Parathyroid adenoma (tissue), 2 donors: Measurements from ENCODE around the gene MESP2.

Experiments
- H2AFZ ChIP-seq: fragments of 300-600 bp; sonication (generic); one replicate; pipeline ENCODE4 v1.7.0; 2017; ENCODE audit warnings: antibody characterized with exemption, mild to moderate bottlenecking
- H3K27ac ChIP-seq: fragments of 300-600 bp; sonication (generic); one replicate; pipeline ENCODE4 v1.7.0; 2017
- H3K27me3 ChIP-seq: fragments of 300-600 bp; sonication (generic); one replicate; pipeline ENCODE4 v1.7.0; 2017; ENCODE audit warnings: low read length; ENCODE audit not compliant: control insufficient read depth, insufficient read depth
- H3K36me3 ChIP-seq: fragments of 300-600 bp; sonication (generic); one replicate; pipeline ENCODE4 v1.7.0; 2017; ENCODE audit warnings: low read length; ENCODE audit not compliant: control insufficient read depth, insufficient read depth
- H3K4me1 ChIP-seq: fragments of 300-600 bp; sonication (generic); one replicate; pipeline ENCODE4 v1.7.0; 2017; ENCODE audit warnings: control low read depth
- H3K4me2 ChIP-seq: fragments of 300-600 bp; sonication (generic); one replicate; pipeline ENCODE4 v1.7.0; 2017; ENCODE audit warnings: low read length
- H3K4me3 ChIP-seq: fragments of 300-600 bp; sonication (generic); one replicate; pipeline ENCODE4 v1.7.0; 2017; ENCODE audit warnings: low read depth, low read length
- H3K79me2 ChIP-seq: fragments of 300-600 bp; sonication (generic); one replicate; pipeline ENCODE4 v1.7.0; 2017; ENCODE audit warnings: control low read depth
- H3K9ac ChIP-seq: fragments of 300-600 bp; sonication (generic); one replicate; pipeline ENCODE4 v1.7.0; 2017; ENCODE audit warnings: mild to moderate bottlenecking
- H3K9me3 ChIP-seq: fragments of 300-600 bp; sonication (generic); one replicate; pipeline ENCODE4 v1.7.0; 2017; ENCODE audit warnings: low read length; ENCODE audit not compliant: control insufficient read depth
- TF ChIP-seq, protein P1 (sequence below): fragments of 300-600 bp; sonication (generic); IDR thresholded peaks from one replicate; pipeline ENCODE4 v1.7.0; 2017; ENCODE audit warnings: antibody characterized with exemption, mild to moderate bottlenecking
- donor health status: primary hyperparathyroidism.

Gene MESP2

DNA sequence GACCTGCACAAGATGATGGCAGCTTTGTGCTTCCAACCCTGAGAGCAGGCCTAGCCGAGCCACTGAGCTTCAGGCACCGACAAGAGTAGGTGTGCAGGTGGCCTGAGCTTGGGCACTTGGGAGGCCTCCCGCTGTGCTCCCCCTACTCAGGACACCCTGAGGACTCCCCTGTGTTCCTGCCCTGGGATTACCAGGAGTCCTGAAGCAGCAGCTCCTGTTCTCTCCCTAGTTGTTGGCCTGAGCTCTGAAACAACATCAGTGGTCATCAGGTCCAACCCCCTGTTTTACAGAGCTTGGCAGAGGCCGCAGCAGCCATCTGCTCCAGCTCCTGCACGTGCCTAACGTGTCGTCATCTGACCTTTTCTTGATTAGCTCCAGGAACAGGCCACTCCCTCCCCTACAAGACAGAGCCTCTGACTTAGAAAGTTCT, 8.0 kb upstream of the MESP2 start:
- H3K4me1 ChIP-seq: no peaks in the 10 kb centered on the region
- no peaks in the 10 kb centered on the region for H3K36me3 ChIP-seq
- no peaks in the 10 kb centered on the region for H3K79me2 ChIP-seq
- no peaks in the 10 kb centered on the region for H3K27me3 ChIP-seq
- H3K4me3 ChIP-seq: no peak overlapping the region
- H3K9ac ChIP-seq: no peak overlapping the region
- no peaks in the 10 kb centered on the region for H3K9me3 ChIP-seq
- H3K27ac ChIP-seq: no peak overlapping the region
- TF ChIP-seq, protein P1, sequence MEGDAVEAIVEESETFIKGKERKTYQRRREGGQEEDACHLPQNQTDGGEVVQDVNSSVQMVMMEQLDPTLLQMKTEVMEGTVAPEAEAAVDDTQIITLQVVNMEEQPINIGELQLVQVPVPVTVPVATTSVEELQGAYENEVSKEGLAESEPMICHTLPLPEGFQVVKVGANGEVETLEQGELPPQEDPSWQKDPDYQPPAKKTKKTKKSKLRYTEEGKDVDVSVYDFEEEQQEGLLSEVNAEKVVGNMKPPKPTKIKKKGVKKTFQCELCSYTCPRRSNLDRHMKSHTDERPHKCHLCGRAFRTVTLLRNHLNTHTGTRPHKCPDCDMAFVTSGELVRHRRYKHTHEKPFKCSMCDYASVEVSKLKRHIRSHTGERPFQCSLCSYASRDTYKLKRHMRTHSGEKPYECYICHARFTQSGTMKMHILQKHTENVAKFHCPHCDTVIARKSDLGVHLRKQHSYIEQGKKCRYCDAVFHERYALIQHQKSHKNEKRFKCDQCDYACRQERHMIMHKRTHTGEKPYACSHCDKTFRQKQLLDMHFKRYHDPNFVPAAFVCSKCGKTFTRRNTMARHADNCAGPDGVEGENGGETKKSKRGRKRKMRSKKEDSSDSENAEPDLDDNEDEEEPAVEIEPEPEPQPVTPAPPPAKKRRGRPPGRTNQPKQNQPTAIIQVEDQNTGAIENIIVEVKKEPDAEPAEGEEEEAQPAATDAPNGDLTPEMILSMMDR: no peak
- no peak overlapping the region for H2AFZ ChIP-seq
- no peak overlapping the region for H3K4me2 ChIP-seq

GRCh38 chr15:89769366-89769765, 6.8 kb upstream of the MESP2 start:
- Histone ChIP-seq H3K36me3 (no peaks in the 10 kb centered on the region), H3K4me1 (no peaks in the 10 kb centered on the region), H3K27ac (no peak overlapping the region), H3K4me2 (no peak overlapping the region), H3K27me3 (no peaks in the 10 kb centered on the region), H3K9me3 (no peaks in the 10 kb centered on the region), H3K4me3 (no peak overlapping the region), H3K9ac (no peak overlapping the region), H3K79me2 (no peaks in the 10 kb centered on the region), H2AFZ (no peak overlapping the region)
- TF ChIP-seq, protein P1: no peak

GRCh38 chr15:89770041-89770440, 6.1 kb upstream of the MESP2 start:
- H3K4me2 ChIP-seq: no peak overlapping the region
- H3K79me2 ChIP-seq: no peaks in the 10 kb centered on the region
- no peak overlapping the region for H3K27ac ChIP-seq
- H3K9me3 ChIP-seq: no peaks in the 10 kb centered on the region
- no peak overlapping the region for H2AFZ ChIP-seq
- H3K4me1 ChIP-seq: no peaks in the 10 kb centered on the region
- H3K9ac ChIP-seq: no peak overlapping the region
- H3K4me3 ChIP-seq: no peak overlapping the region
- no peaks in the 10 kb centered on the region for H3K27me3 ChIP-seq
- no peaks in the 10 kb centered on the region for H3K36me3 ChIP-seq
- TF ChIP-seq, protein P1: no peak

DNA sequence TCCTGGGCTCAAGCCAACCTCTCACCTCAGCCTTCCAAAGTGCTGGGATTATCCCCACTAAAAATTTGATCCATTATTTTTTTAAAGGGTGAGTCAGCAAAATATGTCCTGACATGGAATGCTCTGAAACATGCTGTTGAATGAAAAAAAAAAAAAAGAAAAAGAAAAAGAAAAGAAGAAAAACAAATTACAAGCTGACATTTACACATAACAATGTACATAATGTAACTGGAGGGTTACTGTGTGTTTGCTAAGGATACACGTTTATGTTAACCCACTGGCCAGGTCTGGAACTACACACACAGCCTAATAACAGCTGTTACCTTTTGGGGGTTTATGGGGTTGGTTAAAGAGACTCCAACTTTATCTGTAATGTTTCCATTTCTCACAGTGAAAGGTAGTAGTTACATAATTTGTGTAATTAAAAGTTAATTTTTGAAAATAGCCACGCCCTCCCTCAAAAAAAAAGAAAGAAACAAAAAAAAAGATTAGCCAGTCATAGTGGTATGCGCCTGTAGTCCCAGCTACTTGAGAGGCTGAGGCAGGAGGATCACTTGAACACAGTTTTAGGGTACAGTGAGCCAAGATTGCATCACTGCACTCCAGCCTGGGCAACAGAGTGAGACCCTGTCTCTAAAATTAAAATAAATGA, 3.1 kb upstream of the MESP2 start:
- no peak overlapping the region for H3K4me3 ChIP-seq
- TF ChIP-seq, protein P1: no peak
- no peak overlapping the region for H3K9ac ChIP-seq
- H3K27ac ChIP-seq: no peak overlapping the region
- no peaks in the 10 kb centered on the region for H3K4me1 ChIP-seq
- H3K4me2 ChIP-seq: no peak overlapping the region
- no peaks in the 10 kb centered on the region for H3K27me3 ChIP-seq
- H3K9me3 ChIP-seq: no peaks in the 10 kb centered on the region
- H3K36me3 ChIP-seq: no peaks in the 10 kb centered on the region
- H2AFZ ChIP-seq: no peak overlapping the region
- H3K79me2 ChIP-seq: no peaks in the 10 kb centered on the region

DNA sequence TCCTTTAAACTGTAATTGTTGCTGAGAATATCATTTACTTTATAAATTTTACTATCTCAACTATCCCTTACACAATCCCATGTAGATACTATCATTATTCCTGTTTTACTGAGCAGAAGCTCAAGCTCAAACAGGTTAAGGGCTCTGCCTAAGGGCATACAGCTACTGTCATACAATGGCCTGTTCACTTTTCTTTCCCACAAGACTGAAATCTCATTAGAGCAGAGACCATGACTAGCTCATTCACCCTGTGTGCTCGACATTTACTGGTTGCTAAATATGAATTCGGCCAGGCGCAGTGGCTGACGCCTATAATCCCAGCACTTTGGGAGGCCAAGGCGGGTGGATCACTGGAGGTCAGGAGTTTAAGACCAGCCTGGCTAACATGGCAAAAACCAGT, 1.6 kb upstream of the MESP2 start:
- H3K9me3 ChIP-seq: no peaks in the 10 kb centered on the region
- H3K4me3 ChIP-seq: no peak overlapping the region
- H3K27me3 ChIP-seq: no peaks in the 10 kb centered on the region
- H3K79me2 ChIP-seq: no peaks in the 10 kb centered on the region
- no peak overlapping the region for H2AFZ ChIP-seq
- no peaks in the 10 kb centered on the region for H3K36me3 ChIP-seq
- H3K27ac ChIP-seq: no peak overlapping the region
- no peak overlapping the region for H3K9ac ChIP-seq
- no peaks in the 10 kb centered on the region for H3K4me1 ChIP-seq
- TF ChIP-seq, protein P1: no peak
- no peak overlapping the region for H3K4me2 ChIP-seq
